Non-pigmented ciliary epithelial cell (primary cell): ENCODE results near the gene PDE6G.
"Not testable (repeated sequence)": the region's sequence is repeated elsewhere in the genome, so short reads cannot be mapped to it uniquely, and the experiment has no call there.

Source experiments
- DNase-seq: peaks from one replicate; pipeline ENCODE4 v3.0.0-alpha.2; 2010; ENCODE audit warnings: low read depth

Gene PDE6G

DNA sequence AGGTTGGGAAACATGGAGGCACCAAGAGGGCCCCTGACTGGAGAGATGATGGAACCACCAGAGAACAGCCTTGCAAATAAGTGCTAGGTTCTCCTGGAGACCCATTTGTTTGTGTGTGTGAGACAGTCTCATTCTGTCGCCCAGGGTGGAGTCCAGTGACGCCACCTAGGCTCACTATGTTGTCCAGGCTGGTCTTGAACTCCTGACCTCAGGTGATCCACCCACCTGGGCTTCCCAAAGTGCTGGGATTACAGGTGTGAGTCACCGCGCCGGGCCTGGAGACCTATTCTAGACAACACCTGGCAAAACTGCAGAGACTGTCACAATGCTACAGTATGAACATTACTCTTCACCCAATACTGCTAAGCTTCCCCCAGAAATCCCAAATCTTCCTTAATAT lies 20.9 kb downstream of the PDE6G start:
- no peak for DNase-seq

GRCh38 chr17:81631482-81631881 lies 24.9 kb downstream of the PDE6G start:
- no peak for DNase-seq

DNA sequence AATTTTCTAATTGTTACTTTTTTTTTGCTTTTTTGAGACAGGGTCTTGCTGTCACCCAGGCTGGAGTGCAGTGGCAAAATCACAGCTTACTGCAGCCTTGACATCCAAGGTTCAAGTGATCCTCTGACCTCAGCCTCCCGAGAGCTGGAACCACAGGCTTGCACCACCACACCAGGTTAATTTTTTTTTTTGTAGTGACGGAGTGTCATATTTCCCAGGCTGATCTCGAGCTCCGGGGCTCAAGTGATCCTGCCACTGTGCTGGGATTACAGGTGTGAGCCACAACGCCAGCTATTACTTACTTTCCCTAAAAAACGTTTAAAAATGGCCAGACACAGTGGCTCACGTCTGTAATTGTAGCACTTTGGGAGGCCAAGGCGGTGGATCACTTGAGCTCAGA lies 26.1 kb downstream of the PDE6G start:
- DNase-seq, result no peak

- DNase-seq, result no peak
These were observed 34.7 kb downstream of the PDE6G start for GRCh38 chr17:81621494-81622130.

- DNase-seq, result not testable (repeated sequence)
These were observed 38.0 kb downstream of the PDE6G start for GRCh38 chr17:81618307-81618706.

DNA sequence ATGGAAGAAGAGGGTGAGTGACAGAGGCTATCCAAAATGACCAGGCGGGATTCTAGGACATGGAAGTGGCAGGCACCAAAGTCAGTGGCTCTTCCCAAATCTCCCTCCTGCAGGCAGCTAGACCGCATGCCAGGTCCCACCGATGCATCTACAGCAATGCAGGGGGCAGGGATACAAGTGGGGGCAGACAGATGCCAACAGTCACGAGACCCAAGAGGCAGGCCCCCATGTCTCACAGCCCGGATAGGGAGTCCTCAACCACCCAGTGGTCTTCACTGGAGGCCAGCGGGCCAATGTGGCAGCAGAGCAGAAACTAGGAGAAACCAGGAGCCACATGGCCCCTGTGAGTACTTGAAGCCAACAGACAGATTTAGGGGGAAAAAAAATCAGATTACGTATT lies 39.5 kb downstream of the PDE6G start:
- DNase-seq, result no peak

DNA sequence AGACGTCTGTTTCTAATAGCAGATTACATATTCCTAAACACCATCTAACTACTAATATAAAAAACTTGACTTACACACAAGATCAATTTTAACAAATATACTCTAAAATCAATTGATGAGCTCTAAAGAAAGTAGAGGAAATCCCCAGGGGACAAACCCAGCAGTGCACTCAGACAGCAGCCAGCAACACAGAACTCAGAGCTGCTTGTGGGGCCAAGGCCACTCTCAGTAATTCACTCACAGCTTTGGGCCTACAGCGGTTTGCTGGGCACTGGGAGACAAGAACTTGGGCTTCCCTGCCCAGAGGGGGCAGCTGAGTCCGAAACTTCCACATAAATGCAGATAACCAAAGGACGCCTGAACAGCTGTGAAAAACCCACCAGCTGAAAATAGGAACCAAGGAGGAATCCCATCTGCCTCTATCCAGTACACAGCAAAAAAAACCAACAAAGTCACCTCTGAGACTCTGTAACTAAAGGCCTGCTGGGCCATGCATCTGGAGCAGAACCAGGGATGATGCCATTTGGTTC lies 40.9 kb downstream of the PDE6G start:
- no peak for DNase-seq

- no peak for DNase-seq
These were observed 44.0 kb downstream of the PDE6G start for GRCh38 chr17:81612172-81612970.

GRCh38 chr17:81609541-81610311 lies 46.6 kb downstream of the PDE6G start:
- DNase-seq, result no peak

- DNase-seq, result no peak
These were observed 47.7 kb downstream of the PDE6G start for GRCh38 chr17:81608605-81609004.

DNA sequence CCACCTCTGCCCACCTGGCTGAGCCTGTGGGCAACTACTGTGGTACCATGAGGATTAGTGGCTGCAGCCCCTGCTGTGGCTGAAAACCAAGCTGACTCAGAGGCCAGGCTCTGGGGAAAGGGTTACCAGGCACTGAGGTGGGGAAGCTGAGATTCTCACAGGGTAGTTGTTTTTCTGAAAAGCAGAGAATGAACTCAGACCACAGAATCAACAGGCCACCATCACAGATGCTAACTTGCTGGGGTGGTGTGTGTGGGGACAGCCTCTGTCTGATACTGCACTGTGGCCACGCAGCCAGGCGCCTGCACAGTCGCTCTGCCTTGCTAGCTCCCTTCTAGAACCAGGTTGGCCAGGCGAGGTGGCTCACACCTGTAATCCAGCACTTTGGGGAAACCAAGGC lies 48.3 kb downstream of the PDE6G start:
- DNase-seq, result no peak

GRCh38 chr17:81607431-81607830 lies 48.9 kb downstream of the PDE6G start:
- DNase-seq, result no peak

DNA sequence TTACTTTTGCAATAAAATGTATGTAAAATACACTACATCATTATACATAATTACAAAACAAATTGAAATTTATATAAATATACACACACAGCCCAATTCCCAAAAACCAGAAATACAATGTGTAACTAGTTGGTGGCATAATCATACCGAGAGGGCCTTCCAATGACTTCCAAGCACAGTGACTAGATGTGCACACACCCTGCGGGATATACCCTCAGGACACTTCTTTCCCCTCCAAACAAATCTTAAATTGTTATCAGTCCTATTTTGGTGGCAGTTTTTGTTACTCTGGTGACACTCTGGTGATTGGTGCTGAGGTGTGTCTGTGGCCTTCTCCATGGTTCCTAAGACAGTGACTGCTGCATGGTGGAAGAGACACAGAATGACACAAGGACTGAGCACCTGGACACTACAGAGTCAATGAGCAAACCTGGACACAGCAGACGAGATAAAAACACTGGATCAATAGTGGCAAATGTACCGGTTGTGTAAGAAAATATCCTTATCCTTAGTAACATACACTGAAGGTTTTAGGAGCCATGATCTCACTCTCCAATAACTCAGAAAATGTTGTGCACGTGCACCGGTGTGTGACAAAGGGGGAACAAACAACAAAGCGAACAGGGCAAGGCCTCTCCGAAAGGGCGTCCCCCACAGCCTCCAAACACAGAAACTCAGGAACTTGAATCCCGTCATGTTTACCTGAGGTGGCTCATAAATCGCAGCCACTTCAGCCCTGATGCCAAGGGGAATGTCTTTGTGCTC lies 52.3 kb downstream of the PDE6G start:
- DNase-seq, result no peak

GRCh38 chr17:81601525-81602120 lies 54.7 kb downstream of the PDE6G start:
- DNase-seq, result no peak
